IMR-90 (cell line): ENCODE measurements around the gene CDK10. TPM values are rescaled to one million over a fixed set of nuclear protein-coding genes. Genes with fewer than 3 reads are reported as not detected.
"Not testable (repeated sequence)": the region's sequence is repeated elsewhere in the genome, so short reads cannot be mapped to it uniquely, and the experiment has no call there.

ENCODE experiments used
- ATAC-seq: fragments of 200-7000 bp; cut with Tn5 transposase; 2 replicates; pipeline ENCODE4 v1.9.1; 2020; ENCODE audit warnings: low read depth, mild to moderate bottlenecking, moderate library complexity
- BruUV-seq: library from RNA; stranded (reverse); fragments of 400-500 nt; replicated peaks from 2 replicates; lab custom pipeline; 2021; lab: Mats Ljungman, UMichigan
- CTCF ChIA-PET: fragments of 300-600 bp; formaldehyde crosslinking; extraction: SDS; loops from one replicate; lab custom pipeline; 2021; ENCODE audit warnings: antibody characterized with exemption; lab: Yijun Ruan, JAX
- POLR2A ChIA-PET: fragments of 300-600 bp; sonication (Branson Sonifier 250); formaldehyde crosslinking; loops from one replicate; lab custom pipeline; 2022; ENCODE audit warnings: antibody characterized with exemption; ENCODE audit not compliant: unreplicated experiment; lab: Charles Lee
- DNase-seq: peaks from one replicate; pipeline ENCODE4 v3.0.0; 2013
- H2AFZ ChIP-seq: replicated peaks from 2 replicates; pipeline ENCODE3; 2013; ENCODE audit warnings: low read length, mild to moderate bottlenecking; ENCODE audit not compliant: poor library complexity
- H2AK5ac ChIP-seq: 2 replicates; pipeline ENCODE4 v1.6.1; 2013; ENCODE audit warnings: low read depth, low read length, inconsistent platforms
- H2AK9ac ChIP-seq: replicated peaks from 2 replicates; pipeline ENCODE3; 2013; ENCODE audit warnings: mild to moderate bottlenecking, low read depth, low read length, moderate library complexity; ENCODE audit not compliant: poor library complexity
- H2BK120ac ChIP-seq: 2 replicates; pipeline ENCODE4 v1.6.1; 2013; ENCODE audit warnings: low read depth, low read length, inconsistent platforms
- H2BK15ac ChIP-seq: 3 replicates; pipeline ENCODE4 v1.6.1; 2013; ENCODE audit warnings: low read depth, low read length, inconsistent platforms
- H2BK20ac ChIP-seq: 2 replicates; pipeline ENCODE4 v1.6.1; 2013; ENCODE audit warnings: low read depth, mild to moderate bottlenecking, inconsistent platforms, low read length, moderate library complexity
- H2BK5ac ChIP-seq: 2 replicates; pipeline ENCODE4 v1.6.1; 2013; ENCODE audit warnings: mild to moderate bottlenecking, low read depth, low read length, inconsistent platforms; ENCODE audit not compliant: poor library complexity, severe bottlenecking
- H3K14ac ChIP-seq: replicated peaks from 2 replicates; pipeline ENCODE4 v1.6.1; 2013; ENCODE audit warnings: low read depth, low read length, inconsistent platforms
- H3K18ac ChIP-seq: 2 replicates; pipeline ENCODE4 v1.6.1; 2013; ENCODE audit warnings: low read depth, low read length, control low read depth
- H3K23ac ChIP-seq: 2 replicates; pipeline ENCODE4 v1.6.1; 2013; ENCODE audit warnings: low read depth, low read length, inconsistent platforms
- H3K27ac ChIP-seq: 2 replicates; pipeline ENCODE4 v1.5.1; 2013; ENCODE audit warnings: mild to moderate bottlenecking, control low read depth, low read length; ENCODE audit not compliant: insufficient read depth
- H3K27me3 ChIP-seq: 2 replicates; pipeline ENCODE4 v1.6.1; 2013; ENCODE audit warnings: low read length; ENCODE audit not compliant: control insufficient read depth, insufficient read depth
- H3K36me3 ChIP-seq: 2 replicates; pipeline ENCODE4 v1.6.1; 2013; ENCODE audit warnings: low read length, mixed read lengths; ENCODE audit not compliant: control insufficient read depth, insufficient read depth
- H3K4ac ChIP-seq: 2 replicates; pipeline ENCODE4 v1.6.1; 2013; ENCODE audit warnings: low read depth, low read length, inconsistent platforms
- H3K4me1 ChIP-seq: 2 replicates; pipeline ENCODE4 v1.6.1; 2013; ENCODE audit warnings: low read length, mixed read lengths; ENCODE audit not compliant: control insufficient read depth, insufficient read depth
- H3K4me2 ChIP-seq: 2 replicates; pipeline ENCODE4 v1.6.1; 2013; ENCODE audit warnings: low read depth, mild to moderate bottlenecking, control low read depth, low read length, moderate library complexity
- H3K4me3 ChIP-seq: 2 replicates; pipeline ENCODE4 v1.5.1; 2013; ENCODE audit warnings: low read depth, mild to moderate bottlenecking, control low read depth, low read length, moderate library complexity; ENCODE audit not compliant: insufficient read depth
- H3K56ac ChIP-seq: 2 replicates; pipeline ENCODE4 v1.6.1; 2013; ENCODE audit warnings: low read length, inconsistent platforms; ENCODE audit not compliant: insufficient read depth; ENCODE audit errors: extremely low read depth
- H3K79me1 ChIP-seq, 2 experiments: 2 replicates each; pipeline ENCODE4 v1.6.1; 2013; ENCODE audit warnings: low read length in 2 of 2, inconsistent platforms in 1 of 2, low read depth in 1 of 2
- H3K9ac ChIP-seq: 2 replicates; pipeline ENCODE4 v1.6.1; 2013; ENCODE audit warnings: low read depth, low read length, control low read depth
- H3K9me1 ChIP-seq: 2 replicates; pipeline ENCODE4 v1.6.1; 2013; ENCODE audit warnings: low read length, inconsistent platforms; ENCODE audit not compliant: insufficient read depth
- H3K9me3 ChIP-seq: 2 replicates; pipeline ENCODE4 v1.6.1; 2013; ENCODE audit warnings: low read length; ENCODE audit not compliant: control insufficient read depth, insufficient read depth
- H4K20me1 ChIP-seq: 2 replicates; pipeline ENCODE4 v1.6.1; 2013; ENCODE audit warnings: low read length, inconsistent platforms; ENCODE audit not compliant: insufficient read depth
- H4K5ac ChIP-seq: 2 replicates; pipeline ENCODE4 v1.6.1; 2013; ENCODE audit warnings: mild to moderate bottlenecking, low read depth, low read length, control low read depth
- H4K8ac ChIP-seq, 2 experiments: 2 replicates each; pipeline ENCODE4 v1.6.1; 2013; ENCODE audit warnings: low read depth in 2 of 2, low read length in 2 of 2, control low read depth in 1 of 2, inconsistent platforms in 1 of 2
- H4K91ac ChIP-seq: 2 replicates; pipeline ENCODE4 v1.6.1; 2013; ENCODE audit warnings: low read depth, low read length, inconsistent platforms; ENCODE audit not compliant: insufficient read depth
- CTCF ChIP-seq: conservative IDR thresholded peaks from 2 replicates; pipeline ENCODE4 v1.5.1; 2012; ENCODE audit warnings: mild to moderate bottlenecking, low read depth, low read length, improper control_type of control experiment
- MAFK ChIP-seq: IDR thresholded peaks from 2 replicates; pipeline ENCODE4 v1.6.1; 2012; ENCODE audit warnings: low read depth, low read length, improper control_type of control experiment
- RCOR1 ChIP-seq: IDR thresholded peaks from 2 replicates; pipeline ENCODE4 v1.6.1; 2012; ENCODE audit warnings: mild to moderate bottlenecking, low read length, improper control_type of control experiment; ENCODE audit not compliant: insufficient replicate concordance
- WGBS, 2 experiments: methylation state at CpG; one replicate each; pipeline versions ENCODE4 v1.1.5 to v1.1.7; 2013; ENCODE audit warnings: missing lambda C conversion rate in 2 of 2; ENCODE audit not compliant: insufficient read length in 1 of 2; ENCODE audit errors: extremely low coverage in 2 of 2; 5-methylcytosine and 5-hydroxymethylcytosine counted together
- dilution Hi-C: fragments of 300-500 bp; cut with HindIII; formaldehyde crosslinking; loops from one replicate; pipeline ENCODE4 v1.14.3; 2018; ENCODE audit warnings: low sequenced_read_pairs; ENCODE audit not compliant: unreplicated experiment
- in situ Hi-C: fragments of 300-500 bp; cut with MboI; formaldehyde crosslinking; loops from 3 replicates; pipeline ENCODE4 v1.14.3; 2019; ENCODE audit warnings: low sequenced_read_pairs, inconsistent platforms, mixed read lengths
- intact Hi-C: fragments of 100-400 bp; cut with micrococcal nuclease; formaldehyde crosslinking; loops from 2 replicates; pipeline ENCODE4 v1.10.0; 2022
- polyA plus RNA-seq, 3 experiments: library from polyadenylated mRNA; depleted of rRNA; stranded (reverse); fragments of >200 nt; gene quantifications; 2 replicates each; pipeline ENCODE4 v1.2.3, GENCODE V29; 2012; ENCODE audit warnings: low replicate concordance in 1 of 3
- total RNA-seq: library from RNA; depleted of rRNA; stranded (reverse); fragments of >200 nt; gene quantifications from 2 replicates; pipeline ENCODE4 v1.2.3, GENCODE V29; 2012

The CDK10 gene
- total and polyA plus RNA-seq, 2 of the 4 experiments (the other 2 are of a cell fraction), result 19.5 to 61.8 TPM

- TF ChIP-seq CTCF (no peak), MAFK (no peak)
Observed at GRCh38 chr16:89688395-89688794, 1.9 kb downstream of the CDK10 start (continued).

GRCh38 chr16:89689142-89689541 is 2.7 kb downstream of the CDK10 start:
- peaks cover 4% of the 10 kb centered on the region for H4K20me1 ChIP-seq
- intact Hi-C loops (no loop called here), dilution Hi-C loops (no loop called here), in situ Hi-C loops (no loop called here)
- no peak overlapping the region for H3K23ac ChIP-seq
- no peak overlapping the region for H2BK5ac ChIP-seq
- DNase-seq (no peak), ATAC-seq (no peak)
- no peak overlapping the region for H2BK15ac ChIP-seq
- H3K4me1 ChIP-seq, result peaks cover 3% of the 10 kb centered on the region
- peaks cover 35% of the 10 kb centered on the region for H3K36me3 ChIP-seq
- ChIA-PET POLR2A (no interaction called here), CTCF (interaction anchor here (1.5 kb wide), 1 partner anchor 11 kb away, joined by 4 read pairs; no protein-coding TSS in a partner anchor)
- peaks cover 3% of the 10 kb centered on the region; the same call in 1 of the 2 replicates for H3K9me3 ChIP-seq
- no peak overlapping the region for H4K8ac ChIP-seq
- H3K9ac ChIP-seq, result no peak overlapping the region
- H3K9me1 ChIP-seq, result peaks cover 6% of the 10 kb centered on the region; the same call in 1 of the 2 replicates
- no peak overlapping the region for H3K27ac ChIP-seq
- no peak overlapping the region for H3K14ac ChIP-seq
- H3K56ac ChIP-seq, result no peak overlapping the region
- H3K4me3 ChIP-seq, result no peak overlapping the region
- H3K4me2 ChIP-seq, result no peak overlapping the region
- no peak overlapping the region for H3K18ac ChIP-seq
- peaks cover 28 to 36% of the 10 kb centered on the region in 2 experiments for H3K79me1 ChIP-seq
- no peak overlapping the region for H2BK20ac ChIP-seq
- no peaks in the 10 kb centered on the region for H3K27me3 ChIP-seq
- TF ChIP-seq RCOR1 (no peak), MAFK (no peak)
- no peak overlapping the region for H2AK5ac ChIP-seq
- no peak overlapping the region for H2BK120ac ChIP-seq
- 97% methylated on average over 10 of the region's 13 CpGs; no CpG with 5 or more reads in 1 of the 2 experiments for WGBS, 2 experiments
- no TSS peak for BruUV-seq
- no peak overlapping the region for H2AFZ ChIP-seq
- H3K4ac ChIP-seq, result no peak overlapping the region
- H4K5ac ChIP-seq, result no peak overlapping the region
- H2AK9ac ChIP-seq, result no peak overlapping the region
- no peak overlapping the region for H4K91ac ChIP-seq

DNA sequence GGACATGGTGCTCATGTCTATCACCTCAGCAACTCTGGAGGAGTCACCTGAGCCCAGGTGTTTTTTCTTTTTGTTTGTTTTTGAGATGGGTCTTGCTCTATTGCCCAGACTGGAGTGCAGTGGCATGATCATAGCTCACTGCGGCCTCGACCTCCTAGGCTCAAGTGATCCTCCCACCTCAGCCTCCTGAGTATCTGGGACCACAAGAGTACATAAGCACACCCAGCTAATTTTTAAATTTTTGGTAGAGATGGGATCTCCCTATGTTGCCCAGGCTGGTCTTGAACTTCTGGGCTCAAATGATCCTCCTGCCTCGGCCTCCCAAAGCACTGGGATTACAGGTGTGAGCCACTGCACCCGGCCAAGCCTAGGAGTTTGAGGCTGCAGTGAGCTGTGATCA is 3.1 kb downstream of the CDK10 start:
- BruUV-seq, H3K4ac ChIP-seq, H4K8ac ChIP-seq, H3K18ac ChIP-seq, H3K56ac ChIP-seq, H2AFZ ChIP-seq, H3K27me3 ChIP-seq, H2BK20ac ChIP-seq, DNase-seq, H3K4me2 ChIP-seq, H3K23ac ChIP-seq, H3K14ac ChIP-seq, H3K4me3 ChIP-seq, H3K9me1 ChIP-seq, H2BK15ac ChIP-seq, H3K9ac ChIP-seq, in situ Hi-C loops, dilution Hi-C loops, H2AK5ac ChIP-seq, H4K20me1 ChIP-seq, POLR2A ChIA-PET, H3K27ac ChIP-seq, ATAC-seq, intact Hi-C loops, H2BK5ac ChIP-seq, H4K91ac ChIP-seq, H3K9me3 ChIP-seq, H2AK9ac ChIP-seq, H3K4me1 ChIP-seq, H4K5ac ChIP-seq, H2BK120ac ChIP-seq: not testable (repeated sequence)
- no CpG with 5 or more reads among the region's 4 CpGs for WGBS, 2 experiments
- Histone ChIP-seq H3K79me1 (peaks cover 28 to 36% of the 10 kb centered on the region in 2 experiments), H3K36me3 (peaks cover 39% of the 10 kb centered on the region)
- CTCF ChIA-PET, result interaction anchor here (1.5 kb wide), 1 partner anchor 11 kb away, joined by 4 read pairs; no protein-coding TSS in a partner anchor
